Measurements from ENCODE around the gene GPR108. TPM values are rescaled to one million over a fixed set of nuclear protein-coding genes. Genes with fewer than 3 reads are reported as not detected.
A peak's percentile ranks its signal among the peaks of the same experiment; 100 is the strongest.

GPR108 gene
- total RNA-seq, 4 donors from 2014 or later, result 22.6 to 40.3 (median 32.3) TPM

DNA sequence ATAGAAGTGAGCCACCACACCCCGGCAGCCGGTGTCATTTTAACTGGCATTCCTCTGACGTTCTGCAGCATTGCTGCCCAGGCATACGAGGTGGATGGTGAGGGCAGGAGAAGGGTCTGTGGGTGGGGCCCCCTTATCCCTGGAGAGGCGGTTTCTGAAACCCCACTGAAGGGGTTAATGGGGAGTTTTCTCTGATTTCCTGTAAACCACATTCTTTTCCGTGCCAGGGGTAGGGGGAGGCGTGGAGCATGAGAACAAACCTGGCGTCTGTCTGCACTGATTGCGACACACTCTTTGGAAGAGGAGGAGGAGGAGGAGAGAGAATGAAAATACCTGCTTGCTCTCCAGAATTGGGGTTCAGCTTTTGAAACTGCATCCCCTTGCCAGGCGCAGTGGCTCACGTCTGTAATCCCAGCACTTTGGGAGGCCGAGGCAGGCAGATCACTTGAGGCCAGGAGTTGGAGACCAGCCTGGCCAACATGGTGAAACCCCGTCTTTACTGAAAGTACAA lies 14.2 kb downstream of the GPR108 start:
- H3K4me3 ChIP-seq, result no peak overlapping the region
- H3K27ac ChIP-seq, result peak overlapping the region in 2 of 4 donors; percentile 9 to 41
- H3K27me3 ChIP-seq, result no peaks in the 10 kb centered on the region
- ATAC-seq (peak; percentile 39 to 51), DNase-seq (peak in 1 of 2 donors; percentile 58)
- TF ChIP-seq, protein P1, sequence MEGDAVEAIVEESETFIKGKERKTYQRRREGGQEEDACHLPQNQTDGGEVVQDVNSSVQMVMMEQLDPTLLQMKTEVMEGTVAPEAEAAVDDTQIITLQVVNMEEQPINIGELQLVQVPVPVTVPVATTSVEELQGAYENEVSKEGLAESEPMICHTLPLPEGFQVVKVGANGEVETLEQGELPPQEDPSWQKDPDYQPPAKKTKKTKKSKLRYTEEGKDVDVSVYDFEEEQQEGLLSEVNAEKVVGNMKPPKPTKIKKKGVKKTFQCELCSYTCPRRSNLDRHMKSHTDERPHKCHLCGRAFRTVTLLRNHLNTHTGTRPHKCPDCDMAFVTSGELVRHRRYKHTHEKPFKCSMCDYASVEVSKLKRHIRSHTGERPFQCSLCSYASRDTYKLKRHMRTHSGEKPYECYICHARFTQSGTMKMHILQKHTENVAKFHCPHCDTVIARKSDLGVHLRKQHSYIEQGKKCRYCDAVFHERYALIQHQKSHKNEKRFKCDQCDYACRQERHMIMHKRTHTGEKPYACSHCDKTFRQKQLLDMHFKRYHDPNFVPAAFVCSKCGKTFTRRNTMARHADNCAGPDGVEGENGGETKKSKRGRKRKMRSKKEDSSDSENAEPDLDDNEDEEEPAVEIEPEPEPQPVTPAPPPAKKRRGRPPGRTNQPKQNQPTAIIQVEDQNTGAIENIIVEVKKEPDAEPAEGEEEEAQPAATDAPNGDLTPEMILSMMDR (IDR thresholded peaks at IDR 0.05 in 4 of 5, conservative IDR thresholded peaks at IDR 0.05 in 1 of 5), result no peak
- no peak for TF ChIP-seq POLR2A (IDR thresholded peaks at IDR 0.05)
- H3K4me1 ChIP-seq, result no peaks in the 10 kb centered on the region
- intact Hi-C loops (cut with DNase I; ENCODE audit: low total_unique reads) (no loop called here), in situ Hi-C loops (cut with MboI; ENCODE audit: low sequenced_read_pairs in 4 of 4) (no loop called here)
- H3K36me3 ChIP-seq, result no peaks in the 10 kb centered on the region
- H3K9me3 ChIP-seq, result no peaks in the 10 kb centered on the region

DNA sequence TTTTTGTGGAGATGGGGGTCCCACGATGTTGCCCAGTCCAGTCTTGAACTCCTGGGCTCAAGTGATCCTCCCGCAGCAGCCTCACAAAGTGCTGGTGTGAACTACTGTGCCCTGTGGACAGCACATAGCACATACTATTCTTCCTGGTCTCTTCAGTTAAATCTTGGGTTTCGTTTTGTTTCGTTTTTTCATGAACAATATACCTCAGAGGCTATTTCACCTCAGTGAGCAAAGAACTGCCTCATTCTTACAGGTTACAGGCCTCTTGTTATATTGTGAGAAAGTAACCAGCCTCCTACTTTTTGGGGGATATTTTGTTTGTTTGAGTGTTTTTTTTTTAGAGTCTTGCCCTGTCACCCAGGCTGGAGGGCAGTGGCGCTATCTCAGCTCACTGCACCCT lies 15.6 kb downstream of the GPR108 start:
- Histone ChIP-seq H3K27me3 (peaks cover 0 to 2% (median 0%) of the 10 kb centered on the region in 3 donors), H3K4me1 (no peaks in the 10 kb centered on the region), H3K36me3 (no peaks in the 10 kb centered on the region), H3K27ac (no peak overlapping the region), H3K9me3 (no peaks in the 10 kb centered on the region), H3K4me3 (no peak overlapping the region)
- in situ Hi-C loops (cut with MboI; ENCODE audit: low sequenced_read_pairs in 4 of 4), result no loop called here
- no peak for DNase-seq
- ATAC-seq, result no peak
- TF ChIP-seq POLR2A (IDR thresholded peaks at IDR 0.05), result no peak
- TF ChIP-seq, protein P1 (IDR thresholded peaks at IDR 0.05 in 4 of 5, conservative IDR thresholded peaks at IDR 0.05 in 1 of 5), result no peak
- intact Hi-C loops (cut with DNase I; ENCODE audit: low total_unique reads), result no loop called here

DNA sequence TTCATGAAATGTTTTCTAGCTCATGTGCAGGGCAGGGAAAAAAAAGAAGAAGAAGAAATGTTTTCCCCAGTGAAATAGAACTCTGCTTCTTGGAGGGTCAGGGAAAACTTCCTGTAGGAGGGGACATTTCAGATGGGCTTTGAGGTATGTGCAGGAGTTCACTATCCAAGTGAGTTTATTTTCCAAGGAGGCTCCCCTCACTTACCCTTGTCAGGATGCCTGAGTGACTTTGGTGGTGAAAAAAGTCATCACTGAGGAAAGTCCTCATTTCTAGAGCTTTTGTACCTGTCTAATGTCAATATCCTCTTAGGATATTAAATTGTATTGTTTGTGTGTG lies 16.3 kb downstream of the GPR108 start:
- ATAC-seq, result no peak
- TF ChIP-seq, protein P1 (IDR thresholded peaks at IDR 0.05 in 4 of 5, conservative IDR thresholded peaks at IDR 0.05 in 1 of 5), result no peak
- no peak for TF ChIP-seq POLR2A (IDR thresholded peaks at IDR 0.05)
- Histone ChIP-seq H3K4me1 (no peaks in the 10 kb centered on the region), H3K4me3 (no peak overlapping the region), H3K27me3 (peaks cover 0 to 2% (median 0%) of the 10 kb centered on the region in 3 donors), H3K9me3 (no peaks in the 10 kb centered on the region), H3K36me3 (no peaks in the 10 kb centered on the region), H3K27ac (peak overlapping the region in 1 of 4 donors; percentile 41)
- no peak for DNase-seq
- in situ Hi-C loops (cut with MboI; ENCODE audit: low sequenced_read_pairs in 4 of 4) (no loop called here), intact Hi-C loops (cut with DNase I; ENCODE audit: low total_unique reads) (no loop called here)

DNA sequence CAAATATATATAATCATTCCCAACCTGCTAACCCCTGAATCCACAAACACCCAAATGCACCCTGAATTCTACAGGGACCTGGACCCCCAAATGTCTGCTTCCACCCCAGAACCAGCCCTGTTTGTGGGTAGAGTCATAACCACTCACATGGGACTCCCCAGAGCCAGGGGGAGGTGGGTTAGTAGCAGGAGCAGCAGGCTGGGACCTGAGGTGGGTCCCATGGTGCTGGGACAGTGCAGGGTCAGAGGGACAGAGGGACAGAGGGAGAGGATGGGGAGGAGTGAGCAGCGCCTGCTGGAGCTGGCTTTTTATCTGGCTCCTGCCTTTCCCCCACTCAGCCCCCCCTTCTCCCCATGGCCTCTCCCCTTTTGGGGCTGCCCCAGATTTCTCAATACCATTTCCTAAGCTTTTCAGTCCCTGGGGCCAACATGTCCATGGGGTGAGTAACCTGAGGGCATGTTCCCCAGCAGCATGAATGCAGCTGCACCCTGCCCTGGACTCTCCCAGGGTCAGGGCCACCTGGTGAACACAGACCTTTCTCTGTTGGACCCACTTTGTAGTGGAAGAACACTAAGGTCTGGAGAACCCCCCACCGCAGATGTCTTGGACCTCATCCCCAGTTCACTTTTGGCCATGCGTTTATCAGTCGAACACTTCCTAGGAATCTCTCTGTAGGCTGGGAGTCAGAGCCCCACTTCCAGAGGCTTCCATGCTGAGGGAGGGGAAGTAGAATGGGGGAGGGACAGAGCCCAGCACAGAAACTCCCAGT lies 16.8 kb downstream of the GPR108 start, which contains the start of gene C3:
C3 (minus strand) TSS at position 282 of the 769 bp plus-strand sequence; CDS start at position 221, 61 bp downstream.
- intact Hi-C loops (cut with DNase I; ENCODE audit: low total_unique reads), result no loop called here
- peak; percentile 49 to 73 for DNase-seq

More for the DNA sequence above, 16.8 kb downstream of the GPR108 start, which contains the start of gene C3:
- ATAC-seq, result peak; percentile 77 to 79
- TF ChIP-seq, protein P1 (IDR thresholded peaks at IDR 0.05 in 4 of 5, conservative IDR thresholded peaks at IDR 0.05 in 1 of 5), result no peak
- TF ChIP-seq POLR2A (IDR thresholded peaks at IDR 0.05), result peak in 1 of 2 donors; percentile 13
- Histone ChIP-seq H3K27me3 (peaks cover 0 to 2% (median 0%) of the 10 kb centered on the region in 3 donors), H3K4me1 (no peaks in the 10 kb centered on the region), H3K4me3 (peak within 1 kb of the TSS in 1 of 4 donors; percentile 8), H3K36me3 (no peaks in the 10 kb centered on the region), H3K9me3 (no peaks in the 10 kb centered on the region), H3K27ac (peak within 1 kb of the TSS in 2 of 4 donors; percentile 41 to 43)
- in situ Hi-C loops (cut with MboI; ENCODE audit: low sequenced_read_pairs in 4 of 4), result no loop called here

All from gastrocnemius medialis (tissue), 4 donors.